ENCODE data around the gene LILRA5. TPM values are rescaled to one million over a fixed set of nuclear protein-coding genes. Genes with fewer than 3 reads are reported as not detected.

Gene LILRA5
- total and polyA plus RNA-seq, 2 of the 4 experiments (the other 2 are of a cell fraction), result not detected

DNA sequence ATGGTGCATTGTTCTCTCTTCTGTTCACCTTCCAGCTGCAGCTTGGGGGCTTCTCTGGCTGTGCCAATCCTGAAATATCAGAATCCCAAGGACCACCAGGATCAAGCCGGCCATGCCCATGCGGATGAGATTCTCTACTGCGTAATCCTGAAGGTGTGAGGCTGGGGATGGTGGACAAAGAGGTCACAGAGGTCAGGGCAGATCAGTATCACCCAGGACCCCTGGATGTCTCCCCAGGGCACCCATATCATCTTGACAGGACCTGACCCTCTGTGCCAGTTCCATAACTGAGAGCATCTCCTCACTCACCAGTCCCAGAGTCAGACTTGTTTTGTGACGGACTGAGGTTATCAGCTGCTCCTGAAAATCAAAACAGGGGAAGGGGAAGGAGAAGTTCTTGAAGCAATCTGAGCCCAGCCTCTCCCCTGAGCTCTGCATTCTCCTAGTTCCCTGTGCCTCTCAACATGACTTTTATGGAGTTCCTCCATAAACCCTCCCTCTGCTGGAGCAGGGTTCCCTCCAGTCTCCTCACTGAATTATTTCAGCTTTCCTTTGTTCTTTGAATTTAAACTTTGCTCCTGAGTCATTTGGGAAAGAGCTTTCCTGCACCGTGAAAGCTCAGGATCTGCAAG lies 5.5 kb downstream of the LILRA5 start:
- no peak for DNase-seq
- Histone ChIP-seq H2AK5ac (ENCODE audit: low read depth, low read length) (no peak overlapping the region), H3K36me3 (ENCODE audit: control insufficient read depth, insufficient read depth, low read length) (no peaks in the 10 kb centered on the region), H2AFZ (replicated peaks; ENCODE audit: low read length, poor library complexity) (no peak overlapping the region), H4K91ac (ENCODE audit: insufficient read depth, low read depth, low read length) (no peak overlapping the region), H4K20me1 (ENCODE audit: insufficient read depth, low read length) (no peaks in the 10 kb centered on the region), H3K9me3 (ENCODE audit: control insufficient read depth, insufficient read depth, low read length) (peaks cover 7% of the 10 kb centered on the region), H3K27me3 (ENCODE audit: control insufficient read depth, insufficient read depth, low read length) (no peaks in the 10 kb centered on the region), H3K9me1 (ENCODE audit: insufficient read depth, low read length) (no peaks in the 10 kb centered on the region), H3K23ac (ENCODE audit: low read depth, low read length) (no peak overlapping the region), H4K5ac (ENCODE audit: low read depth, low read length) (no peak overlapping the region), H2BK15ac (ENCODE audit: low read depth, low read length) (no peak overlapping the region), H3K4me2 (ENCODE audit: low read depth, low read length) (no peak overlapping the region), H3K4ac (ENCODE audit: low read depth, low read length) (no peak overlapping the region), H2AK9ac (replicated peaks; ENCODE audit: low read depth, low read length, poor library complexity) (no peak overlapping the region), H3K27ac (ENCODE audit: insufficient read depth, low read length) (no peak overlapping the region), H3K14ac (replicated peaks; ENCODE audit: low read depth, low read length) (no peak overlapping the region), H3K4me1 (ENCODE audit: control insufficient read depth, insufficient read depth, low read length) (no peaks in the 10 kb centered on the region), H4K8ac (ENCODE audit: low read depth in 2 of 2, low read length in 2 of 2) (no peak overlapping the region), H3K18ac (ENCODE audit: low read depth, low read length) (no peak overlapping the region), H3K9ac (ENCODE audit: low read depth, low read length) (no peak overlapping the region), H3K56ac (ENCODE audit: extremely low read depth, insufficient read depth, low read length) (no peak overlapping the region), H2BK20ac (ENCODE audit: low read depth, low read length) (no peak overlapping the region), H3K79me1 (ENCODE audit: low read depth in 1 of 2, low read length in 2 of 2) (no peaks in the 10 kb centered on the region), H2BK5ac (ENCODE audit: low read depth, low read length, poor library complexity, severe bottlenecking) (no peak overlapping the region), H2BK120ac (ENCODE audit: low read depth, low read length) (no peak overlapping the region), H3K4me3 (ENCODE audit: insufficient read depth, low read depth, low read length) (no peak overlapping the region)
- no TSS peak for BruUV-seq (replicated peaks)
- dilution Hi-C loops (cut with HindIII; ENCODE audit: low sequenced_read_pairs, unreplicated experiment) (no loop called here), intact Hi-C loops (cut with micrococcal nuclease) (no loop called here), in situ Hi-C loops (cut with MboI; ENCODE audit: low sequenced_read_pairs) (no loop called here)
- WGBS, 2 experiments (ENCODE audit: extremely low coverage in 2 of 2, insufficient read length in 1 of 2), result no CpG with 5 or more reads among the region's 5 CpGs
- ChIA-PET CTCF (no interaction called here), POLR2A (ENCODE audit: unreplicated experiment) (no interaction called here)
- no peak for TF ChIP-seq FOS (IDR thresholded peaks at IDR 0.05; ENCODE audit: low read depth, low read length)
- TF ChIP-seq, protein P1, sequence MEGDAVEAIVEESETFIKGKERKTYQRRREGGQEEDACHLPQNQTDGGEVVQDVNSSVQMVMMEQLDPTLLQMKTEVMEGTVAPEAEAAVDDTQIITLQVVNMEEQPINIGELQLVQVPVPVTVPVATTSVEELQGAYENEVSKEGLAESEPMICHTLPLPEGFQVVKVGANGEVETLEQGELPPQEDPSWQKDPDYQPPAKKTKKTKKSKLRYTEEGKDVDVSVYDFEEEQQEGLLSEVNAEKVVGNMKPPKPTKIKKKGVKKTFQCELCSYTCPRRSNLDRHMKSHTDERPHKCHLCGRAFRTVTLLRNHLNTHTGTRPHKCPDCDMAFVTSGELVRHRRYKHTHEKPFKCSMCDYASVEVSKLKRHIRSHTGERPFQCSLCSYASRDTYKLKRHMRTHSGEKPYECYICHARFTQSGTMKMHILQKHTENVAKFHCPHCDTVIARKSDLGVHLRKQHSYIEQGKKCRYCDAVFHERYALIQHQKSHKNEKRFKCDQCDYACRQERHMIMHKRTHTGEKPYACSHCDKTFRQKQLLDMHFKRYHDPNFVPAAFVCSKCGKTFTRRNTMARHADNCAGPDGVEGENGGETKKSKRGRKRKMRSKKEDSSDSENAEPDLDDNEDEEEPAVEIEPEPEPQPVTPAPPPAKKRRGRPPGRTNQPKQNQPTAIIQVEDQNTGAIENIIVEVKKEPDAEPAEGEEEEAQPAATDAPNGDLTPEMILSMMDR (conservative IDR thresholded peaks at IDR 0.05; ENCODE audit: low read depth, low read length), result no peak
- no peak for TF ChIP-seq MAFK (IDR thresholded peaks at IDR 0.05; ENCODE audit: low read depth, low read length)
- no peak for TF ChIP-seq POLR2A (IDR thresholded peaks at IDR 0.05; ENCODE audit: low read depth, low read length)
- TF ChIP-seq RCOR1 (IDR thresholded peaks at IDR 0.05; ENCODE audit: insufficient replicate concordance, low read length), result no peak
- TF ChIP-seq, protein P2, sequence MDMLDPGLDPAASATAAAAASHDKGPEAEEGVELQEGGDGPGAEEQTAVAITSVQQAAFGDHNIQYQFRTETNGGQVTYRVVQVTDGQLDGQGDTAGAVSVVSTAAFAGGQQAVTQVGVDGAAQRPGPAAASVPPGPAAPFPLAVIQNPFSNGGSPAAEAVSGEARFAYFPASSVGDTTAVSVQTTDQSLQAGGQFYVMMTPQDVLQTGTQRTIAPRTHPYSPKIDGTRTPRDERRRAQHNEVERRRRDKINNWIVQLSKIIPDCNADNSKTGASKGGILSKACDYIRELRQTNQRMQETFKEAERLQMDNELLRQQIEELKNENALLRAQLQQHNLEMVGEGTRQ (IDR thresholded peaks at IDR 0.05; ENCODE audit: low read depth, low read length), result no peak
- TF ChIP-seq RAD21 (IDR thresholded peaks at IDR 0.05; ENCODE audit: low read length), result no peak
- TF ChIP-seq NFE2L2 (IDR thresholded peaks at IDR 0.05; ENCODE audit: low read depth, low read length), result no peak
- TF ChIP-seq CHD1 (IDR thresholded peaks at IDR 0.05; ENCODE audit: low read depth, low read length), result no peak
- TF ChIP-seq SMC3 (IDR thresholded peaks at IDR 0.05; ENCODE audit: low read depth, low read length), result no peak
- TF ChIP-seq RFX5 (IDR thresholded peaks at IDR 0.05; ENCODE audit: low read depth, low read length), result no peak
- TF ChIP-seq MXI1 (IDR thresholded peaks at IDR 0.05; ENCODE audit: borderline replicate concordance, low read depth, low read length), result no peak
- no peak for TF ChIP-seq CEBPB (IDR thresholded peaks at IDR 0.05; ENCODE audit: low read depth, low read length)
- TF ChIP-seq, protein P3, sequence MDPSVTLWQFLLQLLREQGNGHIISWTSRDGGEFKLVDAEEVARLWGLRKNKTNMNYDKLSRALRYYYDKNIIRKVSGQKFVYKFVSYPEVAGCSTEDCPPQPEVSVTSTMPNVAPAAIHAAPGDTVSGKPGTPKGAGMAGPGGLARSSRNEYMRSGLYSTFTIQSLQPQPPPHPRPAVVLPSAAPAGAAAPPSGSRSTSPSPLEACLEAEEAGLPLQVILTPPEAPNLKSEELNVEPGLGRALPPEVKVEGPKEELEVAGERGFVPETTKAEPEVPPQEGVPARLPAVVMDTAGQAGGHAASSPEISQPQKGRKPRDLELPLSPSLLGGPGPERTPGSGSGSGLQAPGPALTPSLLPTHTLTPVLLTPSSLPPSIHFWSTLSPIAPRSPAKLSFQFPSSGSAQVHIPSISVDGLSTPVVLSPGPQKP (IDR thresholded peaks at IDR 0.05; ENCODE audit: borderline replicate concordance, low read depth, low read length), result no peak
- no peak for TF ChIP-seq BHLHE40 (IDR thresholded peaks at IDR 0.05; ENCODE audit: low read depth, low read length)
- no peak for TF ChIP-seq MAZ (IDR thresholded peaks at IDR 0.05; ENCODE audit: borderline replicate concordance, low read depth, low read length)
- ATAC-seq (ENCODE audit: low read depth), result no peak

All from IMR-90 (cell line).